Natural killer cell (primary cell): ENCODE results near the gene KRT33B. TPM values are rescaled to one million over a fixed set of nuclear protein-coding genes. Genes with fewer than 3 reads are reported as not detected.

Experiments used
- ATAC-seq, 3 donors: fragments of 150-1000 bp in 2 of 3; fragments of 200-7000 bp in 1 of 3; cut with Tn5 transposase; 1 replicate in 1 of 3; 2 replicates in 2 of 3; pipeline ENCODE4 v1.10.0; 2021; ENCODE audit warnings: mild to moderate bottlenecking in 2 of 3, moderate library complexity in 2 of 3
- DNase-seq, 2 donors: peaks; one replicate each; pipeline versions ENCODE4 v3.0.0 to v3.0.0-alpha.2; 2013 to 2021; ENCODE audit warnings: mixed read lengths in 1 of 2
- H3K27ac ChIP-seq: one replicate; pipeline ENCODE4 v1.5.1; 2013; ENCODE audit warnings: mild to moderate bottlenecking, low read length
- H3K27me3 ChIP-seq: one replicate; pipeline ENCODE4 v1.6.1; 2013; ENCODE audit warnings: low read length; ENCODE audit not compliant: control insufficient read depth, insufficient read depth
- H3K36me3 ChIP-seq: one replicate; pipeline ENCODE4 v1.6.1; 2013; ENCODE audit warnings: low read length; ENCODE audit not compliant: control insufficient read depth, insufficient read depth
- H3K4me1 ChIP-seq: one replicate; pipeline ENCODE4 v1.6.1; 2013; ENCODE audit warnings: low read length; ENCODE audit not compliant: control insufficient read depth, insufficient read depth
- H3K4me3 ChIP-seq: one replicate; pipeline ENCODE4 v1.5.1; 2013; ENCODE audit warnings: low read length
- H3K9me3 ChIP-seq: one replicate; pipeline ENCODE4 v1.6.1; 2013; ENCODE audit warnings: low read length; ENCODE audit not compliant: control insufficient read depth, insufficient read depth
- H3K27ac Mint-ChIP-seq, 2 donors: one replicate each; pipeline ENCODE4 v1.8.0; 2022; ENCODE audit warnings: mild to moderate bottlenecking in 2 of 2, mixed read lengths in 2 of 2, moderate library complexity in 1 of 2
- H3K27me3 Mint-ChIP-seq, 2 donors: one replicate each; pipeline ENCODE4 v1.8.0; 2022; ENCODE audit warnings: low read depth in 2 of 2, mixed read lengths in 2 of 2
- H3K36me3 Mint-ChIP-seq: one replicate; pipeline ENCODE4 v1.8.0; 2022; ENCODE audit warnings: mixed read lengths
- H3K4me1 Mint-ChIP-seq, 2 donors: one replicate each; pipeline ENCODE4 v1.8.0; 2022; ENCODE audit warnings: mixed read lengths in 2 of 2
- H3K4me3 Mint-ChIP-seq: one replicate; pipeline ENCODE4 v1.8.0; 2022; ENCODE audit warnings: mild to moderate bottlenecking, moderate library complexity, mixed read lengths
- H3K9me3 Mint-ChIP-seq, 2 donors: one replicate each; pipeline ENCODE4 v1.8.0; 2022; ENCODE audit warnings: mixed read lengths in 2 of 2
- CTCF ChIP-seq: fragments of 200-600 bp; IDR thresholded peaks from one replicate; pipeline ENCODE4 v1.8.0; 2022; ENCODE audit warnings: antibody characterized with exemption
- WGBS: methylation state at CpG from one replicate; pipeline ENCODE4 v1.1.7; 2013; ENCODE audit warnings: missing lambda C conversion rate; ENCODE audit not compliant: insufficient coverage; 5-methylcytosine and 5-hydroxymethylcytosine counted together
- intact Hi-C: fragments of 100-400 bp; cut with micrococcal nuclease; formaldehyde crosslinking; loops from one replicate; pipeline ENCODE4 v1.14.2; 2022
- total RNA-seq, 4 donors: library from RNA; stranded (reverse); fragments of 120-200 nt in 1 of 4; gene quantifications; one replicate each; pipeline versions ENCODE4 v1.2.3 to v1.2.4, GENCODE V29; 2013 to 2022

The KRT33B gene
- total RNA-seq, 3 donors from 2014 or later (not counting 1 experiment from before 2014, with no cell fraction given) = not detected

GRCh38 chr17:41335747-41336146 is 33.9 kb downstream of the KRT33B start:
- Mint-ChIP-seq H3K4me1 (peaks cover 32 to 44% of the 10 kb centered on the region in 2 donors), H3K27ac (no peak overlapping the region), H3K27me3 (peaks cover 0 to 11% of the 10 kb centered on the region in 2 donors), H3K36me3 (no peaks in the 10 kb centered on the region), H3K9me3 (no peaks in the 10 kb centered on the region), H3K4me3 (no peak overlapping the region)
- ATAC-seq (no peak), DNase-seq (no peak)
- 100% methylated on average over 1 of the region's 1 CpG for WGBS
- H3K36me3 ChIP-seq = no peaks in the 10 kb centered on the region
- peaks cover 47% of the 10 kb centered on the region for H3K4me1 ChIP-seq
- no peaks in the 10 kb centered on the region for H3K9me3 ChIP-seq
- no peaks in the 10 kb centered on the region for H3K27me3 ChIP-seq
- no peak overlapping the region for H3K4me3 ChIP-seq
- no peak for TF ChIP-seq CTCF
- intact Hi-C loops = no loop called here
- no peak overlapping the region for H3K27ac ChIP-seq

GRCh38 chr17:41334385-41335305 is 35.0 kb downstream of the KRT33B start:
- H3K27ac Mint-ChIP-seq = peak overlapping the region in 1 of 2 donors; percentile 38
- peaks cover 36% of the 10 kb centered on the region for H3K4me1 ChIP-seq
- intact Hi-C loops = no loop called here
- H3K9me3 Mint-ChIP-seq = no peaks in the 10 kb centered on the region
- WGBS = 59% methylated on average over 6 of the region's 6 CpGs
- H3K36me3 Mint-ChIP-seq = no peaks in the 10 kb centered on the region
- no peaks in the 10 kb centered on the region for H3K9me3 ChIP-seq
- no peak overlapping the region for H3K27ac ChIP-seq
- peak in 2 of 3 donors; percentile 35 to 40 for ATAC-seq
- DNase-seq = peak in 1 of 2 donors; percentile 47
- TF ChIP-seq CTCF = no peak
- H3K4me1 Mint-ChIP-seq = peaks cover 21 to 33% of the 10 kb centered on the region in 2 donors
- no peak overlapping the region for H3K4me3 Mint-ChIP-seq
- no peaks in the 10 kb centered on the region for H3K36me3 ChIP-seq
- H3K4me3 ChIP-seq = no peak overlapping the region
- H3K27me3 Mint-ChIP-seq = peaks cover 0 to 9% of the 10 kb centered on the region in 2 donors
- H3K27me3 ChIP-seq = no peaks in the 10 kb centered on the region

GRCh38 chr17:41333836-41334235 is 35.8 kb downstream of the KRT33B start:
- Mint-ChIP-seq H3K4me1 (peaks cover 13 to 25% of the 10 kb centered on the region in 2 donors), H3K4me3 (peak overlapping the region; percentile 18), H3K27ac (peak overlapping the region; percentile 7 to 25), H3K36me3 (no peaks in the 10 kb centered on the region), H3K9me3 (no peaks in the 10 kb centered on the region), H3K27me3 (peaks cover 0 to 9% of the 10 kb centered on the region in 2 donors)
- no peak for TF ChIP-seq CTCF
- intact Hi-C loops = no loop called here
- ATAC-seq (no peak), DNase-seq (no peak)
- peaks cover 32% of the 10 kb centered on the region for H3K4me1 ChIP-seq
- WGBS = 97% methylated on average over 3 of the region's 3 CpGs
- no peaks in the 10 kb centered on the region for H3K36me3 ChIP-seq
- H3K27ac ChIP-seq = no peak overlapping the region
- no peaks in the 10 kb centered on the region for H3K27me3 ChIP-seq
- no peaks in the 10 kb centered on the region for H3K9me3 ChIP-seq
- no peak overlapping the region for H3K4me3 ChIP-seq
